Measurements from ENCODE around the gene SPRR2B. TPM values are rescaled to one million over a fixed set of nuclear protein-coding genes. Genes with fewer than 3 reads are reported as not detected.

Gene SPRR2B
- total RNA-seq, 1 experiment from 2014 or later, result not detected

DNA sequence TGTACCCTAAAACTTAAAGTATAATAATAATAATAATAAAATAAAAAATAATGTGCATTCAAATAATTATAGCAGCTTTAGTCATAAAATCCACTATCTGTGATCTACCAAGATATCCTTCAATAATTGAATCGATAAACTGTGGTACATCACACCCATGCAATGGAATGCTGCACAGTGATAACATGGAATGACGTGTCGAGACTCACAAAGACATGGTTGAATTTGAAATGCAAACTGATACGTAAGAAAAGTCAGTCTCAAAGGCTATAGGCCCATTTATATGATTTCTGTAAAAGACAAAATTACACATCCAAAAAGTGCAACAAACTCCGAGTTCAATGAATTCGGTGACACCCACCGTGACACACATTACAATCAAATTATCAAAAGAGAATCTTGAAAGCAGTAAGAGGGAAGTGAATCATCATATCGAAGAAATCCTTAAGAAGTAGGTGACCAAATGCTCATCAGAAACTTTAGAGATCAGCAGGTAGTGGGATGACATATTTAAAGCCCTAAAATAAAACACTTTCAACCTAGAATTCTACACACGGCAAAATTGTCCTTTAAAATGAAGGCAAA, 28.1 kb upstream of the SPRR2B start:
- no peaks in the 10 kb centered on the region for H3K4me1 Mint-ChIP-seq (ENCODE audit: low read depth, unreplicated experiment)
- BruUV-seq (replicated peaks), result no TSS peak
- POLR2A ChIA-PET, result no interaction called here

DNA sequence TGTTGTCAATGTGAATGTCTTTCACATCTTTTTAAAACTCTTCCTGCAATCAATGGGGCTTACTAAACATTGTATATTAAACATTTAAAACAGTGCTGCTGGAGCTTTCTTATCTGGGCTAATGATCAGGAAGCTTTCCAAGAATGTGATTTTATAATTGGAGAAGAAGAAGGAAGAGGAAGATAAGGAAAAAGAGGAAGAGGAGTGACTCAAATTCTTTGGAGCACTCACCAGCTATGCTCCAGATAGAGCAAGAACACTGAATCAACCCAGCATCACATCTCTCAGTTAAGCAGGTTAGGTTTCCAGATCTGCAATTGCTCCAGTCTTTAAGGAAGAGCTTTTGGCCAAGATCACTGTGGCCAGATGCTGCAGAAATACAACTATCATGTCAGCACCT, 24.4 kb upstream of the SPRR2B start:
- Mint-ChIP-seq H3K4me1 (ENCODE audit: low read depth, unreplicated experiment) (no peaks in the 10 kb centered on the region), H3K36me3 (ENCODE audit: insufficient read depth, unreplicated experiment) (no peaks in the 10 kb centered on the region), H3K9me3 (ENCODE audit: unreplicated experiment) (no peaks in the 10 kb centered on the region), H3K27me3 (ENCODE audit: insufficient read depth, unreplicated experiment) (peaks cover 14% of the 10 kb centered on the region), H3K27ac (ENCODE audit: unreplicated experiment) (no peak overlapping the region), H3K4me3 (ENCODE audit: unreplicated experiment) (no peak overlapping the region)
- Histone ChIP-seq H3K36me3 (ENCODE audit: control insufficient read depth, insufficient read depth, low read length) (no peaks in the 10 kb centered on the region), H3K4me1 (no peaks in the 10 kb centered on the region), H3K27me3 (replicated peaks; ENCODE audit: control insufficient read depth, insufficient read depth, low read length) (no peaks in the 10 kb centered on the region; the same call in none of the 2 replicates), H3K9me3 (no peaks in the 10 kb centered on the region), H3K4me3 (ENCODE audit: low read depth, low read length) (no peak overlapping the region)
- TF ChIP-seq, protein P1, sequence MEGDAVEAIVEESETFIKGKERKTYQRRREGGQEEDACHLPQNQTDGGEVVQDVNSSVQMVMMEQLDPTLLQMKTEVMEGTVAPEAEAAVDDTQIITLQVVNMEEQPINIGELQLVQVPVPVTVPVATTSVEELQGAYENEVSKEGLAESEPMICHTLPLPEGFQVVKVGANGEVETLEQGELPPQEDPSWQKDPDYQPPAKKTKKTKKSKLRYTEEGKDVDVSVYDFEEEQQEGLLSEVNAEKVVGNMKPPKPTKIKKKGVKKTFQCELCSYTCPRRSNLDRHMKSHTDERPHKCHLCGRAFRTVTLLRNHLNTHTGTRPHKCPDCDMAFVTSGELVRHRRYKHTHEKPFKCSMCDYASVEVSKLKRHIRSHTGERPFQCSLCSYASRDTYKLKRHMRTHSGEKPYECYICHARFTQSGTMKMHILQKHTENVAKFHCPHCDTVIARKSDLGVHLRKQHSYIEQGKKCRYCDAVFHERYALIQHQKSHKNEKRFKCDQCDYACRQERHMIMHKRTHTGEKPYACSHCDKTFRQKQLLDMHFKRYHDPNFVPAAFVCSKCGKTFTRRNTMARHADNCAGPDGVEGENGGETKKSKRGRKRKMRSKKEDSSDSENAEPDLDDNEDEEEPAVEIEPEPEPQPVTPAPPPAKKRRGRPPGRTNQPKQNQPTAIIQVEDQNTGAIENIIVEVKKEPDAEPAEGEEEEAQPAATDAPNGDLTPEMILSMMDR (IDR thresholded peaks at IDR 0.05; ENCODE audit: insufficient read depth in 1 of 2, low read depth in 1 of 2, low read length in 1 of 2, severe bottlenecking in 1 of 2, unreplicated experiment in 1 of 2), result no peak
- intact Hi-C loops (cut with micrococcal nuclease; ENCODE audit: unreplicated experiment), result loop anchor here (10.0 kb wide), 1 partner anchor 99 kb away; no protein-coding TSS in a partner anchor
- CTCF ChIA-PET, result interaction anchor here (1.5 kb wide), 1 partner anchor 442 kb away, joined by 3 read pairs; no protein-coding TSS in a partner anchor
- DNase-seq, result no peak
- POLR2A ChIA-PET, result no interaction called here
- no TSS peak for BruUV-seq (replicated peaks)

More for the DNA sequence above, 28.1 kb upstream of the SPRR2B start:
- no peaks in the 10 kb centered on the region for H3K36me3 ChIP-seq (ENCODE audit: control insufficient read depth, insufficient read depth, low read length)
- H3K4me3 ChIP-seq (ENCODE audit: low read depth, low read length), result no peak overlapping the region
- TF ChIP-seq, protein P1 (IDR thresholded peaks at IDR 0.05; ENCODE audit: insufficient read depth in 1 of 2, low read depth in 1 of 2, low read length in 1 of 2, severe bottlenecking in 1 of 2, unreplicated experiment in 1 of 2), result no peak
- intact Hi-C loops (cut with micrococcal nuclease; ENCODE audit: unreplicated experiment), result loop anchor here (10.0 kb wide), 1 partner anchor 95 kb away; no protein-coding TSS in a partner anchor
- H3K27me3 ChIP-seq (replicated peaks; ENCODE audit: control insufficient read depth, insufficient read depth, low read length), result no peaks in the 10 kb centered on the region
- H3K27me3 Mint-ChIP-seq (ENCODE audit: insufficient read depth, unreplicated experiment), result peaks cover 22% of the 10 kb centered on the region
- no peaks in the 10 kb centered on the region for H3K4me1 ChIP-seq
- DNase-seq, result no peak
- no peak overlapping the region for H3K4me3 Mint-ChIP-seq (ENCODE audit: unreplicated experiment)
- H3K9me3 Mint-ChIP-seq (ENCODE audit: unreplicated experiment), result no peaks in the 10 kb centered on the region
- H3K9me3 ChIP-seq, result no peaks in the 10 kb centered on the region
- H3K36me3 Mint-ChIP-seq (ENCODE audit: insufficient read depth, unreplicated experiment), result no peaks in the 10 kb centered on the region
- H3K27ac Mint-ChIP-seq (ENCODE audit: unreplicated experiment), result no peak overlapping the region
- CTCF ChIA-PET, result no interaction called here

DNA sequence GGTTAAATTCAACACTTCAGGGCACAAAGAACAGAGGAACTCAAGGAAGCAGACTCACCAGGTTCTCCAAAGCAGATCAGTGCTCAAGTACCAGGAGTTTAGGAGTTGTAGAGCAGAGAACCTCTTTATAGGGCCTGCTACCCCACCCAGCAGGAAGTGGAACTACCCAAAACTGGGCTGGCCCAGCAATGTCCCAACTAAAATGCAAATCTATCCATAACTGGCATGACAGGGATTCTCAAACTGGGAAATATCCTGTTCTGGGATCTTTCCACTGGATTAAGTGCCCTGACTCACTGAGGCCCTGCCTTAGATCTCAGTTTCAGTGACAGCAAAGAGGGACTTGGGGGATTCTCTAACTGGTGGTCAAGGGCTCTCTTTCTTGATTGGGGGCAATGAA, 23.0 kb upstream of the SPRR2B start, which contains the start of gene SPRR2E:
Gene SPRR2E, minus strand, starts transcription at position 101 of the 400 bp plus-strand sequence. CDS start 775 bp downstream, outside the sequence.
- ChIA-PET CTCF (no interaction called here), POLR2A (no interaction called here)
- BruUV-seq (replicated peaks), result no TSS peak
- H3K4me3 Mint-ChIP-seq (ENCODE audit: unreplicated experiment), result no peak within 1 kb of the TSS
- Histone ChIP-seq H3K36me3 (ENCODE audit: control insufficient read depth, insufficient read depth, low read length) (no peaks in the 10 kb centered on the region), H3K9me3 (no peaks in the 10 kb centered on the region), H3K4me1 (no peaks in the 10 kb centered on the region), H3K27me3 (replicated peaks; ENCODE audit: control insufficient read depth, insufficient read depth, low read length) (no peaks in the 10 kb centered on the region; the same call in none of the 2 replicates), H3K4me3 (ENCODE audit: low read depth, low read length) (no peak within 1 kb of the TSS)
- no peak within 1 kb of the TSS for H3K27ac Mint-ChIP-seq (ENCODE audit: unreplicated experiment)
- intact Hi-C loops (cut with micrococcal nuclease; ENCODE audit: unreplicated experiment), result loop anchor here (10.0 kb wide), 1 partner anchor 100 kb away; no protein-coding TSS in a partner anchor
- DNase-seq, result no peak
- TF ChIP-seq, protein P1 (IDR thresholded peaks at IDR 0.05; ENCODE audit: insufficient read depth in 1 of 2, low read depth in 1 of 2, low read length in 1 of 2, severe bottlenecking in 1 of 2, unreplicated experiment in 1 of 2), result no peak
- no peaks in the 10 kb centered on the region for H3K4me1 Mint-ChIP-seq (ENCODE audit: low read depth, unreplicated experiment)
- H3K27me3 Mint-ChIP-seq (ENCODE audit: insufficient read depth, unreplicated experiment), result peaks cover 8% of the 10 kb centered on the region
- no peaks in the 10 kb centered on the region for H3K9me3 Mint-ChIP-seq (ENCODE audit: unreplicated experiment)
- no peaks in the 10 kb centered on the region for H3K36me3 Mint-ChIP-seq (ENCODE audit: insufficient read depth, unreplicated experiment)
